Suprapubic skin (tissue), 4 donors: Measurements from ENCODE around the gene ITGA8.

ENCODE experiments used
- CTCF ChIP-seq, 2 donors: fragments of 200-600 bp in 1 of 2; fragments of 450-650 bp in 1 of 2; sonication (generic) in 1 of 2; IDR thresholded peaks; one replicate each; pipeline ENCODE4 v1.5.1; 2016 to 2019; ENCODE audit warnings: antibody characterized with exemption in 2 of 2, mild to moderate bottlenecking in 1 of 2, moderate library complexity in 1 of 2
- POLR2A ChIP-seq, 2 donors: fragments of 450-650 bp; IDR thresholded peaks; one replicate each; pipeline ENCODE4 v1.6.1; 2017; ENCODE audit warnings: antibody characterized with exemption in 2 of 2, mild to moderate bottlenecking in 2 of 2, moderate library complexity in 2 of 2
- POLR2AphosphoS5 ChIP-seq, 3 donors: sonication (generic); formaldehyde crosslinking; IDR thresholded peaks; one replicate each; pipeline ENCODE4 v1.6.1; 2017; ENCODE audit warnings: antibody characterized with exemption in 3 of 3

DNA sequence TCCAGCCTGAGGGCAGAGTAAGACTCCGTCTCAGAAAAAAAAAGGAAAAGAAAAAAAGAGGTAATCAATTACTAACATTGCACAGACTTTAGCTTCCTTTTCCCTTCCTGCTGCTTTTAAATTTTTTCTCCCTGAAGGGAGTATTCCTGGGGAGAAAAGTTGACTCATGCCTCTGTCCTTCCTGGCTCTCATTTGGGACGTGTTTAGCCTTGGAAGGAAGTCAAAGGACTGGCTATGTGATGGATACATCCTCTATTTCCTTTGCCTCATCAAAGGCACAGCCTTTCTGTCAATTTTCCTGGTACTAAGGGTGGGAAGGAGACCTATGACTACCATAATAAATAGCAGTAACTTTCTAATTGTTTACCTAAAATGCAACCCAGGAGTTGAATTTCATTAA is 77.6 kb downstream of the ITGA8 start:
- TF ChIP-seq POLR2A (IDR thresholded peaks at IDR 0.05) (no peak), CTCF (IDR thresholded peaks at IDR 0.05) (no peak), POLR2AphosphoS5 (IDR thresholded peaks at IDR 0.05) (no peak)
